Effector memory CD8-positive, alpha-beta T cell (primary cell): ENCODE measurements around the gene NR3C2.

Source experiments
- ATAC-seq: fragments of 150-1000 bp; cut with Tn5 transposase; replicated peaks from 2 replicates; pipeline ENCODE4 v1.10.0; 2021; ENCODE audit warnings: mild to moderate bottlenecking, moderate library complexity
- DNase-seq, 3 experiments: peaks; one replicate each; pipeline ENCODE4 v3.0.0; 2021
- H3K27ac Mint-ChIP-seq, 2 donors: one replicate each; pipeline ENCODE4 v1.8.0; 2022; ENCODE audit warnings: mild to moderate bottlenecking in 2 of 2, mixed read lengths in 2 of 2, moderate library complexity in 2 of 2
- H3K27me3 Mint-ChIP-seq, 2 donors: one replicate each; pipeline ENCODE4 v1.8.0; 2022; ENCODE audit warnings: mixed read lengths in 2 of 2
- H3K36me3 Mint-ChIP-seq: one replicate; pipeline ENCODE4 v1.8.0; 2022; ENCODE audit warnings: mild to moderate bottlenecking, moderate library complexity, mixed read lengths; ENCODE audit not compliant: insufficient read depth
- H3K4me1 Mint-ChIP-seq, 2 donors: one replicate each; pipeline ENCODE4 v1.8.0; 2022; ENCODE audit warnings: low read depth in 2 of 2, mixed read lengths in 2 of 2
- H3K4me3 Mint-ChIP-seq, 2 donors: one replicate each; pipeline ENCODE4 v1.8.0; 2022; ENCODE audit warnings: mild to moderate bottlenecking in 2 of 2, mixed read lengths in 2 of 2, moderate library complexity in 2 of 2
- H3K9me3 Mint-ChIP-seq, 2 donors: one replicate each; pipeline ENCODE4 v1.8.0; 2022; ENCODE audit warnings: mixed read lengths in 2 of 2

The NR3C2 gene

DNA sequence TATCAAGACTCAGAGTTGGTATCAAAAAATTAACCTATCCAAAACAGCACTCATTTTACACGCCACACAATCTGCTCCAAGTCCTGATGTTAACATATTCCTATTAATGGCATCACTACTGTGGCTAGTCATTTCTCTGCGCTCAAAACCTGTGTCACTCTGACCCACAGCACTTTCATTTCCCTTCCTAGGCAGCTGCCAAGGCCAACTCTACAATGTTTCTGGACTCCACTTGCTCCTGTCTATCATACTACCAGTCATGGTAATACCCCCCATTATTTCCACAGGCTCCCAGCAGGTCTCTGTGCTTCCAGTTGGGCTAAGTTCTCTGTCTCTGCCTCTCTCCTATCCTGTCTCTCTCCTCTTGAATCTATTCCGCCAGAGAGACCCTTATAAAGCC, 323.6 kb downstream of the NR3C2 start:
- Mint-ChIP-seq H3K4me1 (peaks cover 0 to 3% of the 10 kb centered on the region in 2 donors), H3K36me3 (peaks cover 10% of the 10 kb centered on the region), H3K27ac (peak overlapping the region in 1 of 2 donors; percentile 5), H3K9me3 (peaks cover 0 to 3% of the 10 kb centered on the region in 2 donors), H3K27me3 (no peaks in the 10 kb centered on the region), H3K4me3 (no peak overlapping the region)
- DNase-seq (no peak), ATAC-seq (no peak)

DNA sequence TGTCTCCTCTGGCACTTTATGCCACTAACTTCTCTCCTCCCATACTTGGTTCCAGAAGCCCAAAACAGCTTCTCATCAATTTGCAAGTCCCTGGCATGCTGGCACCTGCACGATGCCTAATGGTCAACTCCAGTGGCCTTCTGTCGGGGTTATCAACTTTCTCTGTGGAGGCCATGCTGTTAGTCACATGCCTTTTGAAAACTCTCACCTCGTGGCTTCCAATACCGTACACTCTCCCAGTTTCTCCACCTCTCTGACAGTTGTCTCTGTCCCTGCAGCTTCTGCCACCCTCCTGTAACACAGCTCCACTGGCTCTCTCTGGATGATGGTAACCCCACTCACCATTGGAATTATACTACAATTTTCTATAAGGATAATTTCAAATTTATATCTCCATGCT, 324.0 kb downstream of the NR3C2 start:
- ATAC-seq, result no peak
- H3K27me3 Mint-ChIP-seq, result no peaks in the 10 kb centered on the region
- H3K9me3 Mint-ChIP-seq, result peaks cover 0 to 2% of the 10 kb centered on the region in 2 donors
- peaks cover 0 to 3% of the 10 kb centered on the region in 2 donors for H3K4me1 Mint-ChIP-seq
- DNase-seq, result no peak
- no peak overlapping the region for H3K27ac Mint-ChIP-seq
- peaks cover 8% of the 10 kb centered on the region for H3K36me3 Mint-ChIP-seq
- no peak overlapping the region for H3K4me3 Mint-ChIP-seq

DNA sequence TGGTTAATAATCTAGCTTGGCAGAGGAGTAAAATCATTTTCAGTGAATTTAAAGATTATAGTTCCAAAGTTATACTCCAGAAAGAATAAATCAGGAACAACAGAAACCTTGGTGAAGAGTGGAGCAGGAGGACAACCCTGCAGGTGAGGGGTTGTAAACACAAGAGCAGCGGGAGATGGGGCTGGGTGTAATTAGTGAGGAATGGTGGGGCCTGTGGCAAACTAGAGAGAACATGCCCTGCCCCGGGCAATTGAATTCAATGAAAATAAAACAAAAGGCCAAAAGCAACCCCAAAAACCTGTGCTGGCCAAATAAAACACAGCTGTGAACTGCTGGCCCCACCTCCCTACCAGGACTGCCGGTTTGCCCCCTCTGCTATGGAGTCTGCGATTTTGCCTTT, 325.2 kb downstream of the NR3C2 start:
- Mint-ChIP-seq H3K4me1 (peaks cover 0 to 3% of the 10 kb centered on the region in 2 donors), H3K27me3 (no peaks in the 10 kb centered on the region), H3K4me3 (no peak overlapping the region), H3K36me3 (peaks cover 4% of the 10 kb centered on the region), H3K9me3 (no peaks in the 10 kb centered on the region), H3K27ac (peak overlapping the region in 1 of 2 donors; percentile 54)
- DNase-seq (no peak), ATAC-seq (no peak)

DNA sequence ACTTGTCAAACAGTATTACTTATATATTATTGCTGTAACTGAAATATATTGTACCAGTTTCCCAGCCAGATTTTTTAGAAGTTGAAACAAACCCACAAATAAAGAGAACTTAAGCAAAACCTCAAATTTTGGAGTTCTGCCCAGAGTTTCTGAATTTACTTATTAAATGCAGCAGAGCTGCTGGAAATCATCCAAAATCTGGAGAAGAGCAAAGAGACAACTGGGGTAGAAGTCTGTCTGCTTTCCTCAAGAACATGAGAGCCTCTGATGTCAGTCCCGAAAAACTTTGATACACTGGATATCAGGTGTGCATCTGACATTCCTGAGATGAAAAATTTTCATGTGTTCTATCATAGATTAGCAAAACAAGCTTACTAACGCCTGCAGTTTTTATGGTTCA, 325.9 kb downstream of the NR3C2 start:
- no peak overlapping the region for H3K4me3 Mint-ChIP-seq
- peaks cover 0 to 3% of the 10 kb centered on the region in 2 donors for H3K4me1 Mint-ChIP-seq
- H3K27ac Mint-ChIP-seq, result no peak overlapping the region
- no peak for DNase-seq
- H3K36me3 Mint-ChIP-seq, result peaks cover 10% of the 10 kb centered on the region
- no peak for ATAC-seq
- H3K27me3 Mint-ChIP-seq, result no peaks in the 10 kb centered on the region
- H3K9me3 Mint-ChIP-seq, result no peaks in the 10 kb centered on the region

DNA sequence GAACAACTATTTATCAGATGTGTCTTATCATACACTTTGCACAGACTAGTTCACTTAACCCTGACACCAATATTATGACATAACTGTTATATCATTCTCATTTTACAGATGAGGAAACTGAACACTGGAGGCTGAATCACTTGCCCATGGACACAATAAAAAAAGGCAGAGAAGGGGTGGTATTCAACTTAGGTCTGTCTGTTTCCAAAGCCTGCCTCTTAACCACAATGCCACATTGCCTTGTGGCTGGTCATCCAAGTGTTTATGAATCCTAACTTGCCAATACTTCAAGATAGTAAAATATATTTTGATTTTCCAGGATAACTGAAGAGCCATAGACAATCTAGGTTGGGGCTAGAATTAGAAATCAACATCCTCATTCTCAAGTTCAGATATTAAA, 327.8 kb downstream of the NR3C2 start:
- Mint-ChIP-seq H3K27me3 (no peaks in the 10 kb centered on the region), H3K9me3 (no peaks in the 10 kb centered on the region), H3K27ac (no peak overlapping the region), H3K36me3 (peaks cover 10% of the 10 kb centered on the region), H3K4me3 (no peak overlapping the region), H3K4me1 (peaks cover 0 to 3% of the 10 kb centered on the region in 2 donors)
- ATAC-seq, result no peak
- DNase-seq, result no peak

DNA sequence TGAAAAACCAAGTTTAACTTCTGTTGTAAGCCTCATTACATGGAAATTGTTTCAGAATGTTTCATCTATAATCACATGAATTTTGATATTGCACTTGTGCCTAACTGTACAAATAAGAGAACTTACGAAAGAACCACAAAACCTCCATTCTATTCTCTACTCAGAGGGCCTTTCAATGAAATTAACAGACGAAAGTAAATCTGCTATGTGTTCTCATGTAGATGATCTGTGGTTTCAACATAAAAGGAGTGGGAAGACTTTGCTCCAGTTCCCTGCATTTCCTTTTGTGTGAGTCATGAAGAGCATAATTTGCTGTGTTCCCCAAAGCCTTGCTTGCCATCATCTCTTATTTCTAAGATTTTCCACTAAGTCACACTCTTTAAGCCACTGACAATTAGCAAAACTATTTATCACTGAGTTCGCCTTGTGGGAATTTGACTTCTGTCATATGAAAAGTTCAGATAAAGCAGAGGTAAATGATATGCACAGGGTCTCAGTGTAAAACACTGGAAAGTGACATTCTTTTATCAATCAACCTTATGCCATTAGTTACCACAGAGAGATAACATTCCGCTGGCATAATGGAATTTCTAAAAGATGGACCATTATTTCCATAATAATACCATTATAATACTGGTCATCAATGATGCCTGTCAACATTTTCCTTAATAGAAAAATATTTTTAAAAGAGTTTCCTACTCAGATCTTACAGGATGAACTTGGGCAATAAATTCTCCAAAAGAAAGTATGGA, 329.8 kb downstream of the NR3C2 start:
- no peak overlapping the region for H3K27ac Mint-ChIP-seq

DNA sequence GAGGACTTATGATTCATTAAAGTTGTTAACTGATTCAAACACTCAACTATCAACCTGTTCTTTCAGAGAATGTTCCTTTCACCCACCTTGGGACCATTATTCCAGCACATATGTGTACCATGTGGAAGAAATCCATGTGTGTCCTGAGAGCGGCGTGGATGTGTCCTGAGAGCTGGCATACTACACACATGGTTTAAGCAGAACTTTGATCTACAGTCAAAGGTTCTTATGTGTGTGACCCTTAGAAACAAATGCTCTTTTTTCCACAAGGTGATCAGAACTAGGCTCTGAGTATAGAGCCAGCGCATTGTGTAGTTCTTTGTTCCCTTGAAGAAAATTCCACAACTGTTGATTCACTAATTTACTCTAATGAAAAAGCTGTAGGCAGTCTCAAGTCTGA, 332.0 kb downstream of the NR3C2 start:
- H3K4me1 Mint-ChIP-seq, result peaks cover 7 to 11% of the 10 kb centered on the region in 2 donors
- no peak for DNase-seq
- H3K27me3 Mint-ChIP-seq, result no peaks in the 10 kb centered on the region
- no peak overlapping the region for H3K27ac Mint-ChIP-seq
- peaks cover 11% of the 10 kb centered on the region for H3K36me3 Mint-ChIP-seq
- no peak overlapping the region for H3K4me3 Mint-ChIP-seq
- no peaks in the 10 kb centered on the region for H3K9me3 Mint-ChIP-seq
- ATAC-seq, result no peak

More for the DNA sequence above, 329.8 kb downstream of the NR3C2 start:
- Mint-ChIP-seq H3K9me3 (no peaks in the 10 kb centered on the region), H3K36me3 (peaks cover 11% of the 10 kb centered on the region), H3K4me1 (peaks cover 3% of the 10 kb centered on the region in 2 donors), H3K4me3 (no peak overlapping the region), H3K27me3 (no peaks in the 10 kb centered on the region)
- DNase-seq (no peak), ATAC-seq (no peak)

DNA sequence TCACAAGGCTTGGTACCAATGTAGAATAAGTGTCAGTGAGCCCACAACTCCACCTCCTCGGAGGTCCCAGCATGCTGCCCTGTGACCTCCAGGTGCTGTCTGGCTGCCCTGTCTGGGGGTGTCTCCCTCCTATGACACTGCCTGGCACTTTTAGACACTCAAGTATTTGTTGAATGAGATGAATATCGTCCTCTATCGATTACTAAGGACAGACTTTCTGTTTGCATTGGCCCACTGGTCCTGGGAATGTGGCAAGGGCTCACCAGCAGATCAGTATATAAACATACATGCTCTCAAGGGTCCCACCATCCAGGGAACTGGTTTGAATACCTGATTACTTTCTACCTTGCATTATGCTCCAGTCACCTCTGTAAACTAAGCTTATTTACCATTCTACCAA, 333.0 kb downstream of the NR3C2 start:
- Mint-ChIP-seq H3K27ac (peak overlapping the region in 1 of 2 donors; percentile 25), H3K4me1 (peaks cover 7 to 11% of the 10 kb centered on the region in 2 donors), H3K27me3 (no peaks in the 10 kb centered on the region), H3K36me3 (peaks cover 13% of the 10 kb centered on the region), H3K4me3 (no peak overlapping the region), H3K9me3 (no peaks in the 10 kb centered on the region)
- DNase-seq (no peak), ATAC-seq (no peak)

DNA sequence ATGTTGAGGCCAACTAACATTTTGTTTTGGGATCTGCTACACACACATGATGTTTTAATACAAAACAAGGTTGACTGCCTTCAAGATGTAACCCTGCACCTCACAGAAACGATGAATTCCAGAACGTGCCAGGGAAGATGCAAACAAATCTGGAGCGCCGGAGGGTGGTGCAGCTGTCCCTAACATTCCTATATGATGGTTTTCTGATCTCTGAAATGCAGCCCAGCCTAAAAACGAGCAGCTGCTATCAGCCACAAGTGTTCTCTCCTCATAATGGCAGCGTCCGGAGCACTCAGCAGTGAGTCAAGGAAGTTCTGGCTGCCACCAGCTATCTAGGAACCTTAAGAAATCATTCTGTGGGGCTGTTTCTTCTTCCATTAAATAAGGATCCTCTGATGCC, 333.4 kb downstream of the NR3C2 start:
- H3K4me3 Mint-ChIP-seq, result no peak overlapping the region
- ATAC-seq (no peak), DNase-seq (no peak)
- H3K9me3 Mint-ChIP-seq, result no peaks in the 10 kb centered on the region
- H3K27me3 Mint-ChIP-seq, result no peaks in the 10 kb centered on the region
- peaks cover 7 to 11% of the 10 kb centered on the region in 2 donors for H3K4me1 Mint-ChIP-seq
- H3K27ac Mint-ChIP-seq, result peak overlapping the region in 1 of 2 donors; percentile 25
- H3K36me3 Mint-ChIP-seq, result peaks cover 14% of the 10 kb centered on the region

DNA sequence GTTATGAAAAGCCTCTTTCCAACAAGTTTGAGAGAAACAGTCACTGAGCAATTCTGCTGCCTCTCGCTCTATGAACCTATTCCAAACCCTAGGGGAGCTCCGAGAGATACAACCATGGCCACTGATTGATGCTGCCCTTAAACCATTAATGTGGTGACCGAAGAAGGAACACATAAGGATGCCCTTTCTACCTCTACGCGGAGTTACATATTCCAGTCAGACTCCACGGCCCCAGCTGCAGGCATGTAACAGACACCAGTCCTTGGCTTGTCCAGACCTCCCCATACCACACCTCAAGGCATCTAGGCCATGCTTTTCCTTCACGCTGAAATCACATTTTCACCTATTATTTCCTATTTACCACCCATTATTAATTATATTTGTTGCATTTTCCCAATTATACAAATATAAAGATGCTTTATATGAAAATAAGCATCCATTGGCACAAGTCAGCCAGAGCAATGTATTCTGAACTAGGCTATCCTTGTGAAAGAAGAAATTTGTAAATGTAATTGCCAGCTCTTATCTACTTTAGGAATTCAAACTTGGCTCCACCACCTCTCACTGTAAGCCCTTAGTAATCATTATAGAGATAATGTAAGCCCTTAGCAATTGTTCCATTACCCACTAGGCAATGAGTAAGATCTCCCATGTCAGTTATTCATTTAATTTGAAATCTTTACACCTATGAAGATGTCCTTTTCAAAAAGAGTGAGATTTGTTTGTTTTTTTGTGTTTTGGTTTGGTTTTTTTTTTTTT, 338.4 kb downstream of the NR3C2 start:
- Mint-ChIP-seq H3K36me3 (peaks cover 5% of the 10 kb centered on the region), H3K9me3 (no peaks in the 10 kb centered on the region), H3K4me1 (peaks cover 16 to 22% of the 10 kb centered on the region in 2 donors), H3K4me3 (no peak overlapping the region), H3K27ac (no peak overlapping the region), H3K27me3 (no peaks in the 10 kb centered on the region)
- no peak for DNase-seq
- ATAC-seq, result no peak

DNA sequence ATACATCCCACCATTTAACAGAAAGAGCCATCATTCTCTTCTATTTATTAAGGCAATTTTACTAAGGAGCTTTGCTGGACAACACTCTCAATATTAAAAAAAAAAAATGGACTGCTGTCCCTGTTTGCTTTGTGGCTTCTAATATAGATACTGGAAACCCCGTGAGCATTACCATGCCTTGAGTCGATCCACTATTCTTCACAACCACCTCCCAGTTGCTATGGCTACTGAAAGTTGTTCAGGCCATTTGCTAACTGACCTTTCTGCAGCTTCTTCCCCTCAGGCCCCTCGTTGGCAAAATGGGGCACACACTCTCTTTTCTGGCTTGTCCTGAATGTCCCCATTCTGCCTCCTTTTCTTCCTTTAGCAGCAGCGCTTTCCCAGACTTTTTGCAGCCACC, 340.4 kb downstream of the NR3C2 start:
- DNase-seq (no peak), ATAC-seq (no peak)
- Mint-ChIP-seq H3K36me3 (peaks cover 5% of the 10 kb centered on the region), H3K4me3 (no peak overlapping the region), H3K27me3 (no peaks in the 10 kb centered on the region), H3K4me1 (peaks cover 14 to 21% of the 10 kb centered on the region in 2 donors), H3K27ac (no peak overlapping the region), H3K9me3 (no peaks in the 10 kb centered on the region)

DNA sequence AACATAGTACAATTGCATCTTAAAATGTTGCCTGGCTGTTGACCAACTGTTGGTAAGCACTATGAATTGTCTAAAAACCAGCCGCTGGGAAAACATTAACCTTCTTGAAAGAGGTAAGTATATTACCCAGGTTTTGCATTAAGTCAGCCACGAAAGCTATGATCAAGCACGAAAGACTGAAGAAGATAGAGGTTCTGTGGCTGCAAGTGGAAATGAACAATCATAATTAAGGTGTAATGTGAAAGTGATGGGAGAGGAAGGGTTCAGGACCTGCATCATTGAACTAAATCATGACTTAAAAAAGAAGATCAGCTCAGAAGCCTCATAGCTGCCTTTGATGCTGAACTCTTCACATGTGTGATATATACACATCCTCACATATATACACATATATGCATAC, 341.0 kb downstream of the NR3C2 start:
- Mint-ChIP-seq H3K4me1 (peaks cover 15 to 21% of the 10 kb centered on the region in 2 donors), H3K36me3 (peaks cover 5% of the 10 kb centered on the region), H3K4me3 (no peak overlapping the region), H3K9me3 (no peaks in the 10 kb centered on the region), H3K27ac (no peak overlapping the region), H3K27me3 (no peaks in the 10 kb centered on the region)
- DNase-seq, result no peak
- ATAC-seq, result no peak

DNA sequence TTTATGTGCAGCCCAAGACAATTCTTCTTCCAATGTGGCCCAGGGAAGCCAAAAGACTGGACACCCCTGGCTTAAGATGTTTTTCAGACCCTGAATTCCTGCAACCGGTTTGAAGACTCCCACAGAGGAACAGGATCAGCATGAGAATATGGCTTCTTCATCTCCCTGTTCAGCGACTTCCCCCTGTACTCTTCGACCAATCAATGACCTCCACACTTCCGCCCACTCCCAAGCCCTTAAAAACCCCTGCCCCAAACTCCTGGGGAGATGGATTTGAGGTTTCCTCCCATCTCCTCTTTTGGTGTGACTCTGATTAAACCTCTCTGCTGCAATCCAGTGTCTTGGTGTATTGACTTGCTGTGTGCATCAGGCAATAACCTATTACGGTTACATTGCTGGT, 344.4 kb downstream of the NR3C2 start:
- Mint-ChIP-seq H3K36me3 (peaks cover 2% of the 10 kb centered on the region), H3K4me1 (peaks cover 11 to 13% of the 10 kb centered on the region in 2 donors), H3K9me3 (no peaks in the 10 kb centered on the region), H3K27me3 (no peaks in the 10 kb centered on the region), H3K27ac (no peak overlapping the region), H3K4me3 (no peak overlapping the region)
- DNase-seq (no peak), ATAC-seq (no peak)
